HCT116 (cell line): ENCODE data around the gene SMIM35. TPM values are rescaled to one million over a fixed set of nuclear protein-coding genes. Genes with fewer than 3 reads are reported as not detected.
"Not testable (repeated sequence)": the region's sequence is repeated elsewhere in the genome, so short reads cannot be mapped to it uniquely, and the experiment has no call there.

Source experiments
- ATAC-seq: fragments of 200-7000 bp; cut with Tn5 transposase; 2 replicates; pipeline ENCODE4 v1.9.1; 2020; ENCODE audit warnings: mild to moderate bottlenecking, moderate library complexity
- BruUV-seq: library from RNA; stranded (reverse); fragments of 400-500 nt; replicated peaks from 2 replicates; lab custom pipeline; 2021; lab: Mats Ljungman, UMichigan
- CTCF ChIA-PET: fragments of 300-600 bp; sonication (Branson Sonifier 250); formaldehyde crosslinking; loops from one replicate; lab custom pipeline; 2021; ENCODE audit warnings: antibody characterized with exemption; lab: Charles Lee
- POLR2A ChIA-PET: fragments of 300-600, 350-600 bp; sonication (Branson Sonifier 250); formaldehyde crosslinking; loops from one replicate; lab custom pipeline; 2021; ENCODE audit warnings: antibody characterized with exemption; lab: Charles Lee
- RAD21 ChIA-PET, 2 experiments: fragments of 300-600 bp; sonication (Branson Sonifier 250); formaldehyde crosslinking; loops; one replicate each; lab custom pipeline; 2023; ENCODE audit warnings: low total read pairs in 2 of 2; ENCODE audit not compliant: uncharacterized antibody in 2 of 2, unreplicated experiment in 2 of 2, low non-redundant PET in 1 of 2; lab: Charles Lee
- DNase-seq: peaks from one replicate; pipeline ENCODE4 v3.0.0-alpha.2; 2010; ENCODE audit warnings: low read depth, low spot score
- H2AFZ ChIP-seq: fragments of 200-600 bp; shearing (Covaris generic), sonication (generic); 2 replicates; pipeline ENCODE4 v1.6.1; 2017; ENCODE audit warnings: low read depth, mixed run types, mixed read lengths, antibody characterized with exemption, low read length; ENCODE audit not compliant: poor library complexity, severe bottlenecking
- H3K27ac ChIP-seq: 2 replicates; pipeline ENCODE4 v1.5.1; 2012; ENCODE audit warnings: low read depth, low read length
- H3K27me3 ChIP-seq: fragments of 200-600 bp; sonication (generic); 2 replicates; pipeline ENCODE4 v1.6.1; 2016; ENCODE audit warnings: mixed run types, low read length, mixed read lengths; ENCODE audit not compliant: insufficient read depth
- H3K36me3 ChIP-seq, 2 experiments: fragments of 200-500 bp in 1 of 2; fragments of 200-600 bp in 1 of 2; sonication (Bioruptor generic) in 1 of 2; sonication (generic) in 1 of 2; 2 replicates each; pipeline versions ENCODE4 v1.5.1 to v1.6.1; 2014 to 2016; ENCODE audit warnings: low read length in 2 of 2, inconsistent platforms in 1 of 2, mixed read lengths in 1 of 2, mixed run types in 1 of 2; ENCODE audit not compliant: insufficient read depth in 2 of 2, control insufficient read depth in 1 of 2
- H3K4me1 ChIP-seq, 2 experiments: fragments of 200-600 bp in 1 of 2; sonication (generic) in 1 of 2; 2 replicates each; pipeline versions ENCODE4 v1.5.1 to v1.6.1; 2012 to 2017; ENCODE audit warnings: low read length in 2 of 2, inconsistent platforms in 1 of 2, mild to moderate bottlenecking in 1 of 2, mixed read lengths in 1 of 2, mixed run types in 1 of 2, moderate library complexity in 1 of 2; ENCODE audit not compliant: insufficient read depth in 2 of 2, control insufficient read depth in 1 of 2
- H3K4me2 ChIP-seq: fragments of 200-600 bp; sonication (generic); 2 replicates; pipeline ENCODE4 v1.6.1; 2017; ENCODE audit warnings: mixed run types, low read length, mixed read lengths
- H3K4me3 ChIP-seq, 2 experiments: fragments of 200-600 bp in 1 of 2; sonication (generic) in 1 of 2; replicated peaks in 1 of 2; 2 replicates each; pipeline ENCODE4 v1.5.1; 2011 to 2016; ENCODE audit warnings: low read length in 2 of 2, control low read depth in 1 of 2, low read depth in 1 of 2, mild to moderate bottlenecking in 1 of 2, mixed read lengths in 1 of 2, mixed run types in 1 of 2
- H3K79me2 ChIP-seq: fragments of 200-600 bp; sonication (generic); 2 replicates; pipeline ENCODE4 v1.6.1; 2017; ENCODE audit warnings: mild to moderate bottlenecking, mixed run types, low read length, moderate library complexity, mixed read lengths; ENCODE audit not compliant: insufficient read depth
- H3K9ac ChIP-seq: fragments of 200-600 bp; sonication (generic); 2 replicates; pipeline ENCODE4 v1.6.1; 2016; ENCODE audit warnings: low read length, mixed read lengths
- H3K9me2 ChIP-seq: fragments of 200-600 bp; sonication (generic), shearing (Covaris generic); 2 replicates; pipeline ENCODE4 v1.6.1; 2017; ENCODE audit warnings: mixed run types, mild to moderate bottlenecking, moderate library complexity; ENCODE audit not compliant: insufficient read depth
- H3K9me3 ChIP-seq, 2 experiments: fragments of 200-500 bp in 1 of 2; fragments of 200-600 bp in 1 of 2; sonication (Bioruptor generic) in 1 of 2; sonication (generic) in 1 of 2; 2 replicates each; pipeline ENCODE4 v1.6.1; 2014 to 2017; ENCODE audit warnings: low read length in 2 of 2, mixed read lengths in 2 of 2, inconsistent platforms in 1 of 2, low read depth in 1 of 2, mild to moderate bottlenecking in 1 of 2, mixed run types in 1 of 2, moderate library complexity in 1 of 2; ENCODE audit not compliant: control insufficient read depth in 1 of 2, insufficient read depth in 1 of 2
- H4K20me1 ChIP-seq: fragments of 200-600 bp; sonication (generic), shearing (Covaris generic); 2 replicates; pipeline ENCODE4 v1.6.1; 2017; ENCODE audit warnings: mixed run types, mild to moderate bottlenecking, moderate library complexity; ENCODE audit not compliant: insufficient read depth
- RAD21 ChIP-seq: IDR thresholded peaks from 2 replicates; pipeline ENCODE4 v1.6.1; 2012; ENCODE audit warnings: low read depth, mild to moderate bottlenecking
- intact Hi-C: fragments of 100-400 bp; cut with micrococcal nuclease; formaldehyde crosslinking; loops from 2 replicates; pipeline ENCODE4 v1.10.0; 2022
- total RNA-seq: library from RNA; stranded (reverse); gene quantifications from one replicate; pipeline ENCODE4 v1.2.1, GENCODE V29; 2021; ENCODE audit not compliant: unreplicated experiment

The SMIM35 gene
- total RNA-seq, 1 experiment from 2014 or later: not detected

DNA sequence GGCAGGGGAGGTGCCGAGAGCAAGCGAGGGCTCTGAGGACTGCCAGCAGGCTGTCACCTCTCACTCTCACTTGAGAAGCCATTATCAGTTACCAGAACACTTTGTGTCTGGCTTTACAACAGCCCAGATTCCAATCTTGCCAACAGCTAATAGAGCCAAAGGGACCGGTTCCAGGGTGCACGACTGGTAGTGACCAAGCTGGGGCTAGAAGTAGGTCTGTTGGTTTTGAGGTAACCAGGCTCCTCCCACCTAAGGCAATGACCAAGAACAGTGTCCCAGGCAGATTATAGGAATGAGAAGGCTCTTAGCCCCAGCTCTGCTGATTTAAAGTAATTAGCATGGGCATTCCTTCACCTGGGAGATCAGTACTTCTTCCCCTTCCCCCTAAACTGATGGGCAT lies 107.8 kb downstream of the SMIM35 start (continued):
- TF ChIP-seq RAD21: no peak

GRCh38 chr11:117978291-117978910 lies 108.4 kb downstream of the SMIM35 start:
- H3K9me3 ChIP-seq, H3K9ac ChIP-seq, BruUV-seq, H3K27ac ChIP-seq, H3K4me3 ChIP-seq, H3K27me3 ChIP-seq, intact Hi-C loops, H2AFZ ChIP-seq, H3K79me2 ChIP-seq, RAD21 ChIA-PET, H4K20me1 ChIP-seq, DNase-seq, H3K4me2 ChIP-seq, H3K9me2 ChIP-seq, POLR2A ChIA-PET, ATAC-seq, H3K36me3 ChIP-seq, H3K4me1 ChIP-seq: not testable (repeated sequence)
- CTCF ChIA-PET: interaction anchor here (1.4 kb wide), 1 partner anchor 32 kb away, joined by 4 read pairs; no protein-coding TSS in a partner anchor

GRCh38 chr11:117977612-117978264 lies 109.0 kb downstream of the SMIM35 start:
- POLR2A ChIA-PET, H3K79me2 ChIP-seq, H3K9me3 ChIP-seq, H3K36me3 ChIP-seq, H3K9me2 ChIP-seq, RAD21 ChIA-PET, H4K20me1 ChIP-seq, H3K27me3 ChIP-seq, ATAC-seq, BruUV-seq, DNase-seq, intact Hi-C loops, H3K27ac ChIP-seq, H3K9ac ChIP-seq, H3K4me3 ChIP-seq, H3K4me1 ChIP-seq, H2AFZ ChIP-seq, H3K4me2 ChIP-seq: not testable (repeated sequence)
- CTCF ChIA-PET: interaction anchor here (1.4 kb wide), 1 partner anchor 31 kb away, joined by 4 read pairs; no protein-coding TSS in a partner anchor
